GM18499 (cell line): ENCODE data around the gene SACM1L.
"Not testable (repeated sequence)": the region's sequence is repeated elsewhere in the genome, so short reads cannot be mapped to it uniquely, and the experiment has no call there.

ENCODE experiments used
- ATAC-seq: cut with Tn5 transposase; IDR thresholded peaks from one replicate; pipeline ENCODE4 v1.9.1; 2021; ENCODE audit warnings: moderate number of reproducible peaks; ENCODE audit not compliant: insufficient read depth, unreplicated experiment

SACM1L gene

DNA sequence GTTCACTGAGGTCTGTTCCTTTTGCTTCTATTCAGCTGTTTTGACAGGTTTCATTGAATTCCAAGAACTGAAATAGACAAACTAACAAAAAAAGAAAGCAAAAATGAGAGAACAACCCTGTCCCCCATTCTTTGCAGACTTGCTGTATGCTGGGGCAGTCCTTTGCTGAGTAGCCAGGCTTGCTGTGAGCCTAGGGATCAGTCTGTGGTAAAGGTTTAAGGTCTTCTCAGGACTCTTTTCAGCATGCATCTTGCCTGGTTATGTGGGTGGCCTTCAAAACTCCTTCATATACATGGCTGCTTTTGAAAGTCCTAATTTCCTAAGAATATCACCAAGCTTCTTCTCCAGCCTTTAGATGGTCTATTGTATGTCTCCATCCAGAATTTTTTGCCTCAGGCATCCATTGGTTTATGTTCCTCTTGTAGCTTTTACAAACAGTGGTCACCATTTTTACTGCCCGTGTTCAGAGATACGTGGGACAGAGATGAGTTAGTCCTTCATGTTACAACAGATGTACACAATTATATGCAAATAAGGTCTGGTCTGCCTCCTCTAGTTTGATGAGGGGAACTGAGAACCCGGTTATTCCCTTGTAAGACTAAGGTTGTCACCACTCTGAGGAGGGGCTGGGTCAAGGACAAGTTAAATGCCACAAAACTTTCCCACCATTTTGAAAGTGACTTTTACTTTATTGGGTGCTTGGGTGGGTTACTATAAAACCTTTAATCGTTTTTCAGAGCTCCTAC lies 41.4 kb downstream of the SACM1L start:
- ATAC-seq: no peak

DNA sequence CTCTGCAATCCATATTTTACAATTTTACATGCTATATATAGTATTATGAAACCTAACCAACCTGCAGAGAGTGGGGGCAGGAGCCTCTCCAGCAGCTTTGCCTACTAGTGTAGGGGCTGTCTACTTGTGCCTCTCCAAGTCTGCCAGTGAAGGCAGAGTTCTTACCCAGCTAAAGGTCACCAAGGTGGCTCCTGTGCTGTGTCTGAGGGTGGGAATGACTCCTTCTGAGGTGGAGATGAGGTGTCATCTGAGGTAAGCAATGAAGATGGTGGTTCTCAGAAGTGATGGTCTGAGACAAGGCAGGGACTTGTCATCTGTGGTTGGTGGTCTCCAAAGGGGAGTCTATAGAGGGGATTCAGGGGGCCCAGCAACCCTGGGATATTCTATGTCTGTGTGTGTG lies 47.5 kb downstream of the SACM1L start:
- ATAC-seq: no peak

DNA sequence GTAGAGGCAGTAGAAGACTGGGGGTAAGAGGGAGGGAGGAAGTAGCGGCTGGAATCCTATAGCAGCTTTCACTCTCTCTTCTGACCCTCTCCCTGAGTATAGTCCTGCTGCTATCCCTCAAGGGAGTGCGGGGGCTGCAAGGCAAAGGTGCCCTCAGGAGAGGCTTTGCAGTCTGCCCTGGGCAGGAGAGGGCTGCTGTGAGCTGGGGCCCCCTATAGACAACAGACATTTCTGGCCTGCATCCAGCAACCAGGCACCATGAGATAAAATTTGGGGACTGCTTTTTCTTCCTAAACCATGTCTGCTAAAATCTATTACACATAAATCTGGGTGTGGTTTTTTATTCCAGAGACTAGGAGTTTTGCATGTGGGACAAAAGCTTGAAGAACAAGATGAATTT lies 48.0 kb downstream of the SACM1L start:
- no peak for ATAC-seq

DNA sequence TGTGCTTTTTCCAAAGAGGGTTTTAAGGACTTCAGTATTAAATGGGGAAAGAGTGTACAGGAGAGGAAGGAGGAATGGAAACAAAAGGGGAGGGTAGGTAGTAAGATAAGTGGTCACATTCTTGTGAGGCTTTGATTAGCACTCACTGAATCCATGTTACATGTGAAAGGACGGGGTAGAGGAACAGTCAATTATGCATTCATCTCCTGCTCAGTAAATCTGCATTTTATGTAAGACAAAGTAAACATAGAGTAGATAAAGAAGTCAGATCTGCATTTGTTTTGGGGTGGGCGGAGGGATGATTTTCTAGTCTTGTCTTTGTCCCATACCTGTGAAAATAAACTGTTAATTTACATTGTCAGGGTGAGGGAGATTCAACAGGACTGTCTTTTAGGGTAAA lies 50.8 kb downstream of the SACM1L start:
- ATAC-seq: no peak

GRCh38 chr3:45741247-45741646 lies 52.1 kb downstream of the SACM1L start:
- ATAC-seq: no peak

GRCh38 chr3:45741742-45742460 lies 52.7 kb downstream of the SACM1L start:
- no peak for ATAC-seq

- ATAC-seq: no peak
Observed at GRCh38 chr3:45742461-45743089, 53.4 kb downstream of the SACM1L start.

DNA sequence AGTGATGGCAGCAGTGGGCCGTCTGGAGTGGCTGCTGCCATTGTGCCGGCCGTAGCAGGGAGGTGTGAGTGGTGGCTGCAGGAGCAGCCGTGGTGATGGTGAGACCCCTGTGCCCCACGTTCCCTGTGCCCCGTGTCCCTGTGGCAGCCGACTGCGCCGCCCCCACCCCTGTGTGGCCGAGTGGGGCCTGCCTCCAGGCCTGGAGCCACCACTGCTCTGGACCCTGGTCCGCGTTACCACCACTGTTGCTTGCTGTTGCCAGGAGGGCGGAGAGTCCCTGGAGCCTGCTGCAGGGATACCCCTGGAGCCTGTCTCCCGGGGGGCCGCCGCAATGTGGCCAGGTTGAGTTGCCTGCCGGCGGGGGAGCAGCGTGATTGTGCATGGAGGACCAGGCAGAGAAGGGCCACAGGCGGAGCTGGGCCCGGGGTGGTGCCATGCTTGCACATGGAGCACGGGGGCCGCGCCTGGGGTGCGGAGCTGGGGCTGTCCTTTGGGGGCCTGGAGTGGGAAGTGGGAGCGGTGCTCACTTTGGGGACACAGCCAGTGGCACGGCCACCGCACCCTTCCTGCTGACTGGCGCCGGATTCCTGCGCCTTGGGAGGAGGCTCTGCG lies 57.1 kb downstream of the SACM1L start:
- ATAC-seq: no peak

DNA sequence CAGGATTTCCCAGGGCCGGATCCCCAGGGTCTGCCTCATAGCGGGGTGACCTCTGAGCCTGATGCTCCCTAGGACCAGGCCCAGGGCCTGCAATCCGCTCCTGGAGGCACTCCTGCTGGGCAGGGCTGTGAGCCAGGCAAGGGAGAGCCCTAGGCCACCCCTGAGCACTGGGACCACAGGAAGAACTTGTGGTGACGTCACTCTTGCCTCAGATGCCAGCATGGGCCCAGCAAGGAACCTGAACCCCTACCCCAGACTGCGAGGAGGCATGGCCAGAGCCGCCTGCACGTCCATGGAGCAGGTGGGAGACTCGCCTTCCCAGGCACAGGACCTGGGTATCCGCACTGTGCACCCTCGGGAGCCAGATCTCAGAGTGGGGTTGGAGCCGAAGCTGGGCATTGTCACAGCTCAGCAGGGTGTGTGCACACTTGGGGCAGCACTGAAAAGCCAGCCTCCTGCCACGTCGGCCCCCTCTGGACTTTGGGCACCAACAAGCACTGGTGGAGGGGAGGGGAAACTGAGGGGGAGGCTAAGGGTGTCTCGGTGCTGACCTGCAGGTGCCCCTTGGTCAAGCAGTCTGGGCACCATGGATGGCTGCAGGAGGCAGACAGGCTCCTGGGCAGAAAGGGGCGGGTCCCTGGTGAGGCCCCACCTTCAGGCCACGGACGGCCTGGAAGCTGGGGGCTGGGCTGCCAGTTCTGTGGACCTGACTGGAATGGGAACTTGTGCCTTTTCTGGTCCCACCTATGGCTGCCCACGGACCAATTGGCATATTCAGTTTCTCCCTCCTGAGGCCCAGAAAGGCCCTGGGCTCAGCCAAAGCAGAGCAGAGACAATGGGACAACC lies 57.8 kb downstream of the SACM1L start:
- ATAC-seq: no peak

GRCh38 chr3:45748068-45748467 lies 58.9 kb downstream of the SACM1L start:
- ATAC-seq: no peak

DNA sequence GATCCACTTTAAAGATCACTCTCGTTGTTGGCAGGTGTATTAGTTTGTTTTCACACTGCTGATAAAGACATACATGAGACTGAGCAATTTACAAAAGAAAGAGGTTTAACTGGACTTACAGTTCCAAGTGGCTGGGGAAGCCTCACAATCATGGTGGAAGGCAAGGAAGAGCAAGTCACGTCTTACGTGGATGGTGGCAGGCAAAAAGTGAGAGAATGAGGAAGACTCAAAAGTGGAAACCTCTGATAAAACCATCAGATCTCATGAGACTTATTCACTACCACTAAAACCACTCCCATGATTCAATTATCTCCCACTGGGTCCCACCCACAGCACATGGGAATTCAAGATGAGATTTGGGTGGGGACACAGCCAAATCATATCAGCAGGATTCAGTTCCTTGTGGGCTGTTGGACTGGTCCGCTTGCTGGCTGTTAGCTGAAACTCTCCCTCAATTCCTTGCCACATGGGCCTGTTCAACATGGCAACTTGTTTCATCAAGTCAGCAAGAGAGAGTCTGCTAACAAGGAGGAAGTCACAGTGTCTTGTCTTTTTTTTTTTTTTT lies 59.9 kb downstream of the SACM1L start:
- not testable (repeated sequence) for ATAC-seq

DNA sequence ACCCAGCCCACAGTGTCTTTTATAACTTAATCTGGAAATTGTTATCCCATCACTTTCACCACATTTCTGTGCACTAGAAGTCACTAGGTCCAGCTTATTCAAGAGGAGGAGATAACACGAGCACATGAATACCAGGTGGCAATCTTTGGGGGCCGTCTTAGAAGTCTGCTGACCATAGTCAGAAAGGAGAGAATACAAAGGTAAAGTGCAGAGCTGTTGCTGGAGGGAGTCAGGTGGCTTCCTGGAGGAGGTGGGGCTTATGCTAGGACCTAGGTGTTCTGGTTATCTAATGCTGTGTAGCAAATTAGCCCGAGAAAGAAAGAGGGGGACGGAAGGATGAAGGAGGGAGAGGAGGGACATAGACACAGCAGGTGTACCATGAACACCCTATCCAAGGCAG lies 60.7 kb downstream of the SACM1L start:
- no peak for ATAC-seq

- no peak for ATAC-seq
Observed at GRCh38 chr3:45751537-45752242, 62.5 kb downstream of the SACM1L start.

DNA sequence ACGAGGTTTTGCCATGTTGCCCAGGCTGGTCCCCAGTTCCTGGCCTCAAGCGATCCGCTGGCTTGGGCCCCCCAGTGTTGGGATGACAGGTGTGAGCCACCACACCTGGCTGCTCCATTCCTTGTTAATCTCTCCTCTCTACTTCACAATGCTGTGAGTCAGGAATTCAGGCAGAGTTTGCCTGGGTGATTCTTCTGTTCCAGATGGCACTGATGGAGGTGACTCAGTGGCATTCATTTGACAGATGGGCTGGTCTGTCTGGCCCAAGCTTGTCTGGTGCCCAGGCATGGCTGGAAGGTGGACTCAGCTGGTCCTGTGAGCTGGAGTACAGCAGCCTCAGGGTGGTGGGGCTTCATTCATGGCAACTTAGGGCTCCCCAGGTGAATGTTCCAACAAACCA lies 63.9 kb downstream of the SACM1L start:
- ATAC-seq: no peak

DNA sequence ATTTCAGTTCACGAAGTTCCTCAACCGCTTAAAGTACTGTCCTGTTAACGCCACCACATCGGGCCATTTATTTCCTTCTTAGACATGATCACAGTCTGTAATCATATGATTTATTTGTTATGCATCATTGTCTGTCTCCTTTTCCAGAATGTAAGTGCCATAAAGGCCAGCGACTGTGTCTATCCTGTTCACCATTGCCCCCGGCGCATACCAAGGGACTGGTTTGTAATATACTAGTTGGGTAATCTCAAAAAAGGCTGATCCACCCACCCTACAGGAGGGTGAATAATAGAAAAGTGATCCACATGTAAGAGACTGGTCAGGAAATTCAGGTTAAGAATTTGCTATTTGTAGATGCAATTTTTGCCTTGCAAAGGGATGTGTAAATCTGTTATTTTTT lies 65.3 kb downstream of the SACM1L start:
- no peak for ATAC-seq

DNA sequence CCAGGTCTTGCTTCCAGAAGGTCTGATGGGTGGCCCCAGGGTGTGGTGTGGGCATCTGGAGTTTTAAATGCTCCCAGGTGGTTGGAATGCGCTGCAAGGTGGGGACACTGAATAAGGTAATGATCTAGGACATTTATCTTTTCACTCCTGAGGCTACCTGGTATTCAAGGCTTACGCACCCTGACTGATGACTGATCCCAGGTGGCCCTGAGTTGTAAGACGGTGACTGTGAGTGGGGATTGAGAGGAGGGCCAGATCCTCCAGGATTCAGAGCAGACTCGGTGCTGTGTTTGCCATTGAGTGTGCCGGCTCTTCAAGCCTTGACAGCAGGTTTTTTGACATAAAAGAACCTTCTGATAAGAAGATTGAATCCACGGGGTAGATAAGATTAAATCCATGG lies 66.9 kb downstream of the SACM1L start:
- no peak for ATAC-seq

- not testable (repeated sequence) for ATAC-seq
Observed at GRCh38 chr3:45757141-45757540, 67.9 kb downstream of the SACM1L start.

DNA sequence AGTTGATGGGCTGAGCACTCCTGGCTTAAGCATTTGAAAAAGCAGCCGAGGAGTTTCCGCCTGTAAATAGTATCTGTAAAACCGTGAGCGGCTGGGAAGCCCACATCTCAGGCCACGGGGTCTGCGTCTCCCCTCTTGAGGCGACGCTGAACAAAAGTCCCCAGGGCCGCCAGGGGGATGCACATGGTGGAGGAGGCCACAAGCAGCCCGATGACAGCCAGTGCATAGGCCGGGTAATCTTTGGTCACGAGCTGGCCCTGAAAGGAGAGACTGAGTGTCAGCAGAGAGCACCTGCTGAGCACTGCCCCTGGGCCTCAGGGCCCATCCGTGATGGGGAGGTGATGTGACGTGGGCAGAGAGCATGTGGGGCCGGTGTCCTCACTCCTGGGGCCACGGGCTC lies 69.7 kb downstream of the SACM1L start:
- no peak for ATAC-seq

GRCh38 chr3:45759851-45760250 lies 70.7 kb downstream of the SACM1L start:
- ATAC-seq: no peak
